ENCODE measurements around the gene GLDN.
A peak's percentile ranks its signal among the peaks of the same experiment; 100 is the strongest.

Gene GLDN

GRCh38 chr15:51377038-51377786 is 35.8 kb downstream of the GLDN start:
- no peak overlapping the region for H3K27ac Mint-ChIP-seq
- CTCF ChIA-PET: interaction anchor here (1.0 to 1.7 kb wide), 4 partner anchors 25 to 214 kb away, joined by 3 to 4 read pairs (median 3); no protein-coding TSS in a partner anchor
- no peak overlapping the region for H3K4me3 Mint-ChIP-seq
- no peaks in the 10 kb centered on the region for H3K4me1 Mint-ChIP-seq
- peaks cover 5% of the 10 kb centered on the region for H3K27me3 Mint-ChIP-seq
- no peaks in the 10 kb centered on the region for H3K9me3 Mint-ChIP-seq
- H3K36me3 Mint-ChIP-seq: no peaks in the 10 kb centered on the region
- DNase-seq: no peak

- Mint-ChIP-seq H3K4me1 (no peaks in the 10 kb centered on the region), H3K36me3 (no peaks in the 10 kb centered on the region), H3K9me3 (no peaks in the 10 kb centered on the region), H3K27me3 (peaks cover 13% of the 10 kb centered on the region), H3K27ac (no peak overlapping the region), H3K4me3 (no peak overlapping the region)
- no peak for DNase-seq
- CTCF ChIA-PET: interaction anchor here (1.1 to 4.7 kb wide), 3 partner anchors 92 to 215 kb away, joined by 3 to 38 read pairs (median 3); no protein-coding TSS in a partner anchor
Observed at GRCh38 chr15:51378406-51378805, 37.0 kb downstream of the GLDN start.

- CTCF ChIA-PET: interaction anchor here (1.1 to 4.7 kb wide), 3 partner anchors 10 to 216 kb away, joined by 3 to 38 read pairs (median 19); no protein-coding TSS in a partner anchor
- no peak for DNase-seq
- Mint-ChIP-seq H3K4me3 (no peak overlapping the region), H3K27ac (no peak overlapping the region), H3K27me3 (peaks cover 15% of the 10 kb centered on the region), H3K4me1 (no peaks in the 10 kb centered on the region), H3K36me3 (no peaks in the 10 kb centered on the region), H3K9me3 (no peaks in the 10 kb centered on the region)
Observed at GRCh38 chr15:51379390-51379789, 37.9 kb downstream of the GLDN start.

- Mint-ChIP-seq H3K4me1 (no peaks in the 10 kb centered on the region), H3K4me3 (no peak overlapping the region), H3K36me3 (no peaks in the 10 kb centered on the region), H3K9me3 (no peaks in the 10 kb centered on the region), H3K27me3 (peaks cover 15% of the 10 kb centered on the region), H3K27ac (no peak overlapping the region)
- CTCF ChIA-PET: interaction anchor here (0.7 to 4.7 kb wide), 7 partner anchors 12 to 303 kb away, joined by 3 to 38 read pairs (median 5); no protein-coding TSS in a partner anchor
- DNase-seq: peak; percentile 38
Observed at GRCh38 chr15:51380999-51381806, 39.7 kb downstream of the GLDN start.

- Mint-ChIP-seq H3K27ac (no peak overlapping the region), H3K4me3 (no peak overlapping the region), H3K9me3 (no peaks in the 10 kb centered on the region), H3K4me1 (no peaks in the 10 kb centered on the region), H3K27me3 (peaks cover 15% of the 10 kb centered on the region), H3K36me3 (no peaks in the 10 kb centered on the region)
- CTCF ChIA-PET: interaction anchor here (0.8 to 4.7 kb wide), 4 partner anchors 13 to 353 kb away, joined by 3 to 38 read pairs (median 11); no protein-coding TSS in a partner anchor
- DNase-seq: no peak
Observed at GRCh38 chr15:51382787-51383186, 41.3 kb downstream of the GLDN start.

- CTCF ChIA-PET: interaction anchor here (1.8 kb wide), 1 partner anchor 15 kb away, joined by 5 read pairs; no protein-coding TSS in a partner anchor
- no peak for DNase-seq
Observed at GRCh38 chr15:51386029-51386428, 44.6 kb downstream of the GLDN start.

GRCh38 chr15:51386486-51386885 is 45.0 kb downstream of the GLDN start:
- DNase-seq: no peak
- CTCF ChIA-PET: no interaction called here
- Mint-ChIP-seq H3K4me3 (no peak overlapping the region), H3K27ac (no peak overlapping the region), H3K27me3 (peaks cover 10% of the 10 kb centered on the region), H3K4me1 (no peaks in the 10 kb centered on the region), H3K9me3 (no peaks in the 10 kb centered on the region), H3K36me3 (no peaks in the 10 kb centered on the region)

More at GRCh38 chr15:51386029-51386428, 44.6 kb downstream of the GLDN start:
- Mint-ChIP-seq H3K27me3 (peaks cover 10% of the 10 kb centered on the region), H3K9me3 (no peaks in the 10 kb centered on the region), H3K4me3 (no peak overlapping the region), H3K27ac (no peak overlapping the region), H3K36me3 (no peaks in the 10 kb centered on the region), H3K4me1 (no peaks in the 10 kb centered on the region)

GRCh38 chr15:51386960-51387698 is 45.7 kb downstream of the GLDN start:
- no peaks in the 10 kb centered on the region for H3K9me3 Mint-ChIP-seq
- no peak overlapping the region for H3K27ac Mint-ChIP-seq
- H3K4me1 Mint-ChIP-seq: no peaks in the 10 kb centered on the region
- DNase-seq: no peak
- H3K27me3 Mint-ChIP-seq: peaks cover 10% of the 10 kb centered on the region
- CTCF ChIA-PET: no interaction called here
- no peak overlapping the region for H3K4me3 Mint-ChIP-seq
- H3K36me3 Mint-ChIP-seq: no peaks in the 10 kb centered on the region

GRCh38 chr15:51387699-51388041 is 46.2 kb downstream of the GLDN start:
- Mint-ChIP-seq H3K27me3 (peaks cover 6% of the 10 kb centered on the region), H3K27ac (no peak overlapping the region), H3K9me3 (no peaks in the 10 kb centered on the region), H3K36me3 (no peaks in the 10 kb centered on the region), H3K4me1 (no peaks in the 10 kb centered on the region), H3K4me3 (no peak overlapping the region)
- CTCF ChIA-PET: no interaction called here
- no peak for DNase-seq

GRCh38 chr15:51388726-51389125 is 47.3 kb downstream of the GLDN start:
- Mint-ChIP-seq H3K4me1 (no peaks in the 10 kb centered on the region), H3K9me3 (no peaks in the 10 kb centered on the region), H3K36me3 (no peaks in the 10 kb centered on the region), H3K4me3 (no peak overlapping the region), H3K27ac (no peak overlapping the region), H3K27me3 (no peaks in the 10 kb centered on the region)
- CTCF ChIA-PET: no interaction called here
- no peak for DNase-seq

- no peak overlapping the region for H3K27ac Mint-ChIP-seq
- CTCF ChIA-PET: interaction anchor here (1.1 kb wide), 1 partner anchor 227 kb away, joined by 4 read pairs; no protein-coding TSS in a partner anchor
- H3K27me3 Mint-ChIP-seq: peaks cover 4% of the 10 kb centered on the region
- no peaks in the 10 kb centered on the region for H3K36me3 Mint-ChIP-seq
- H3K9me3 Mint-ChIP-seq: no peaks in the 10 kb centered on the region
- no peak overlapping the region for H3K4me3 Mint-ChIP-seq
- no peaks in the 10 kb centered on the region for H3K4me1 Mint-ChIP-seq
- no peak for DNase-seq
Observed at GRCh38 chr15:51390241-51390965, 48.9 kb downstream of the GLDN start.

GRCh38 chr15:51390966-51391422 is 49.5 kb downstream of the GLDN start:
- CTCF ChIA-PET: no interaction called here
- H3K36me3 Mint-ChIP-seq: no peaks in the 10 kb centered on the region

GRCh38 chr15:51396921-51397320 is 55.5 kb downstream of the GLDN start:
- H3K36me3 Mint-ChIP-seq: no peaks in the 10 kb centered on the region
- DNase-seq: no peak
- no peaks in the 10 kb centered on the region for H3K9me3 Mint-ChIP-seq
- H3K27ac Mint-ChIP-seq: no peak overlapping the region
- no peak overlapping the region for H3K4me3 Mint-ChIP-seq
- no peaks in the 10 kb centered on the region for H3K4me1 Mint-ChIP-seq
- CTCF ChIA-PET: no interaction called here
- peaks cover 16% of the 10 kb centered on the region for H3K27me3 Mint-ChIP-seq

More at GRCh38 chr15:51390966-51391422, 49.5 kb downstream of the GLDN start:
- Mint-ChIP-seq H3K9me3 (no peaks in the 10 kb centered on the region), H3K27me3 (peaks cover 4% of the 10 kb centered on the region), H3K4me1 (no peaks in the 10 kb centered on the region), H3K27ac (no peak overlapping the region), H3K4me3 (no peak overlapping the region)
- DNase-seq: no peak

Data from activated naive CD4-positive, alpha-beta T cell treated with anti-CD3 and anti-CD28 coated beads, Interleukin-2, amount 10 ng/mL, durations not matched to agents 7 days and 5 days (primary cell).